ENCODE results near the gene WDFY1.

DNA sequence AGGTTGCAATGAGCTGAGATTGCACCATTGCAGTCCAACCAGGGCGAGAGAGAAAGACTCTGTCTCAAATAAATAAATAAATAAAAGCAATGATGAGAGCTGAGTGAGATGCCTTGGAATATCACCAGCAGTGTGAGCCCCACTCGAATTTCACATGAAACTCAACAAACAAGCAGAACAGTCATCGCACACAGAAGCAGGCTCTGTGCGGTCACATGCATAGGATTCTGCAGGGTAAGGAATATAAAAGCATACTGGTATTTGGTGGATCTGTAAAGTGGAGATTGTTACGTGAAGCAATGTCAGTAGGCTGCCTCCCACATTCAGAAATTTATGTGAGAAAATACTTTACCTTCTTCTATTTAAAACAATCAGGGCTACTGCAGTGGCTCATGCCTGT lies 89.7 kb downstream of the WDFY1 start:
- TF ChIP-seq POLR2A (IDR thresholded peaks at IDR 0.05), result no peak
- TF ChIP-seq, protein P1, sequence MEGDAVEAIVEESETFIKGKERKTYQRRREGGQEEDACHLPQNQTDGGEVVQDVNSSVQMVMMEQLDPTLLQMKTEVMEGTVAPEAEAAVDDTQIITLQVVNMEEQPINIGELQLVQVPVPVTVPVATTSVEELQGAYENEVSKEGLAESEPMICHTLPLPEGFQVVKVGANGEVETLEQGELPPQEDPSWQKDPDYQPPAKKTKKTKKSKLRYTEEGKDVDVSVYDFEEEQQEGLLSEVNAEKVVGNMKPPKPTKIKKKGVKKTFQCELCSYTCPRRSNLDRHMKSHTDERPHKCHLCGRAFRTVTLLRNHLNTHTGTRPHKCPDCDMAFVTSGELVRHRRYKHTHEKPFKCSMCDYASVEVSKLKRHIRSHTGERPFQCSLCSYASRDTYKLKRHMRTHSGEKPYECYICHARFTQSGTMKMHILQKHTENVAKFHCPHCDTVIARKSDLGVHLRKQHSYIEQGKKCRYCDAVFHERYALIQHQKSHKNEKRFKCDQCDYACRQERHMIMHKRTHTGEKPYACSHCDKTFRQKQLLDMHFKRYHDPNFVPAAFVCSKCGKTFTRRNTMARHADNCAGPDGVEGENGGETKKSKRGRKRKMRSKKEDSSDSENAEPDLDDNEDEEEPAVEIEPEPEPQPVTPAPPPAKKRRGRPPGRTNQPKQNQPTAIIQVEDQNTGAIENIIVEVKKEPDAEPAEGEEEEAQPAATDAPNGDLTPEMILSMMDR (IDR thresholded peaks at IDR 0.05), result no peak

Measured in Peyer's patch (tissue), 4 donors.